Endometrial microvascular endothelial cells (primary cell): ENCODE measurements around the gene SNX17. TPM values are rescaled to one million over a fixed set of nuclear protein-coding genes. Genes with fewer than 3 reads are reported as not detected.

Source experiments
- total RNA-seq: library from RNA; depleted of rRNA; stranded (reverse); fragments of >200 nt; gene quantifications from one replicate; pipeline ENCODE4 v1.2.3, GENCODE V29; 2015; ENCODE audit errors: inconsistent ontology term

Gene SNX17
- total RNA-seq, 1 donor from 2014 or later, result 163 TPM

Other genes with a start within 250 kb of the SNX17 start
- gene ABHD1, start 246.8 kb upstream of the SNX17 start, total RNA-seq, result not detected
- gene PREB, start 236.0 kb upstream of the SNX17 start, total RNA-seq, result 59.5 TPM
- gene PRR30, start 231.2 kb upstream of the SNX17 start, total RNA-seq, result not detected
- gene TCF23, start 221.6 kb upstream of the SNX17 start, total RNA-seq, result not detected
- 134 TPM for gene ATRAID, start 158.6 kb upstream of the SNX17 start, total RNA-seq
- 80.6 TPM for gene SLC5A6, start 158.3 kb upstream of the SNX17 start, total RNA-seq
- 82.7 TPM for gene CAD, start 153.2 kb upstream of the SNX17 start, total RNA-seq
- gene SLC30A3, start 107.6 kb upstream of the SNX17 start, total RNA-seq, result 8.2 TPM
- gene DNAJC5G, start 95.2 kb upstream of the SNX17 start, total RNA-seq, result not detected
- gene TRIM54, start 88.2 kb upstream of the SNX17 start, total RNA-seq, result 0.56 TPM
- not detected for gene UCN, start 62.2 kb upstream of the SNX17 start, total RNA-seq
- 115 TPM for gene MPV17, start 47.5 kb upstream of the SNX17 start, total RNA-seq
- gene GTF3C2, start 13.9 kb upstream of the SNX17 start, total RNA-seq, result 43.2 TPM
- 63.6 TPM for gene EIF2B4, start 278 bp upstream of the SNX17 start, total RNA-seq
- 4.4 TPM for gene ZNF513, start 10.1 kb downstream of the SNX17 start, total RNA-seq
- 156 TPM for gene PPM1G, start 39.0 kb downstream of the SNX17 start, total RNA-seq
- gene NRBP1, start 58.0 kb downstream of the SNX17 start, total RNA-seq, result 111 TPM
- not detected for gene KRTCAP3, start 71.8 kb downstream of the SNX17 start, total RNA-seq
- 26.6 TPM for gene IFT172, start 119.1 kb downstream of the SNX17 start, total RNA-seq
- gene FNDC4, start 124.6 kb downstream of the SNX17 start, total RNA-seq, result 24.8 TPM
- gene GCKR, start 126.2 kb downstream of the SNX17 start, total RNA-seq, result 2.6 TPM
- gene ZNF512, start 212.4 kb downstream of the SNX17 start, total RNA-seq, result 70.3 TPM